ENCODE measurements around the gene L3MBTL4.
"Not testable (repeated sequence)": the region's sequence is repeated elsewhere in the genome, so short reads cannot be mapped to it uniquely, and the experiment has no call there.

Gene L3MBTL4

DNA sequence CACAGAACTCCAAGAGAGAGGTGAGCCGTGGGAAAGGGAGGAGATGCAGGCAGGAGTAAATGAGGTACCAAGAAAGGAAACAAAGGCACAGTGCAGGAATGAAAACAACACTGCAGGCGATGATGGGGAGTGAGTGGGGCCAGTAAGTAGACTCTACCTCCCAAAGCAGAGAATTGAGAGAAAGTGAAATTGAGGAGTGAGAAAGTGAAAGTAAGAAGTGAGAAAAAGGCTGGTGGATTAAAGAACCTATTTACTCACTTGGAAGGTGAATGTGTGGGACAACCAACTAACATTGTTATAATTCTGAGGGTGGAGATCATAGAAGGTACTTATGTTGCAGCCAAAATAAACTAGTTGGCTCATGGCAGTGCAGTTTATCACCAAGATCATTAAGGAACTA, 326.3 kb downstream of the L3MBTL4 start:
- ChIA-PET POLR2A (no interaction called here), CTCF (no interaction called here)
- H3K4me3 ChIP-seq (ENCODE audit: low read depth, low read length), result peak overlapping the region; percentile 20
- no peak for DNase-seq (ENCODE audit: low read depth, low spot score)
- TF ChIP-seq, protein P1, sequence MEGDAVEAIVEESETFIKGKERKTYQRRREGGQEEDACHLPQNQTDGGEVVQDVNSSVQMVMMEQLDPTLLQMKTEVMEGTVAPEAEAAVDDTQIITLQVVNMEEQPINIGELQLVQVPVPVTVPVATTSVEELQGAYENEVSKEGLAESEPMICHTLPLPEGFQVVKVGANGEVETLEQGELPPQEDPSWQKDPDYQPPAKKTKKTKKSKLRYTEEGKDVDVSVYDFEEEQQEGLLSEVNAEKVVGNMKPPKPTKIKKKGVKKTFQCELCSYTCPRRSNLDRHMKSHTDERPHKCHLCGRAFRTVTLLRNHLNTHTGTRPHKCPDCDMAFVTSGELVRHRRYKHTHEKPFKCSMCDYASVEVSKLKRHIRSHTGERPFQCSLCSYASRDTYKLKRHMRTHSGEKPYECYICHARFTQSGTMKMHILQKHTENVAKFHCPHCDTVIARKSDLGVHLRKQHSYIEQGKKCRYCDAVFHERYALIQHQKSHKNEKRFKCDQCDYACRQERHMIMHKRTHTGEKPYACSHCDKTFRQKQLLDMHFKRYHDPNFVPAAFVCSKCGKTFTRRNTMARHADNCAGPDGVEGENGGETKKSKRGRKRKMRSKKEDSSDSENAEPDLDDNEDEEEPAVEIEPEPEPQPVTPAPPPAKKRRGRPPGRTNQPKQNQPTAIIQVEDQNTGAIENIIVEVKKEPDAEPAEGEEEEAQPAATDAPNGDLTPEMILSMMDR (IDR thresholded peaks at IDR 0.05; ENCODE audit: insufficient read depth, low read length, missing control alignments), result no peak

DNA sequence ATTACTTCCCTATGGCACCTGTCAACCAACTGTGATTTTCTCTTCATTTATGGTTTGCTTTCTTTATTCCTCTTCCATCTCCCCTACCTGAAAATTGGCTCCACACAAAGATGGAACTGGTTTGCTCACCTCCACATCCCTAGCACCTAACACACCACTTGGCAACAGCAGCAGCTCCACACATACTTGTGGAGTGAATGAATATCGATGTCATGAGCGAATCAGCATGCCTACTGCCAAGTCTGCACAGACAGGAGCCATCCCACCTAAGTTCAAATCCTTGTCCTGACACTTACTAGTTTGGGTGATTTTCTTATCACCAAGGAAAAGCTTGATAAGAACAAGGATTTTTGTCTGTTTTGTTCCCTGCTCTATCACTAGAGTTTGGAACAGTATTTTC, 328.0 kb downstream of the L3MBTL4 start:
- TF ChIP-seq, protein P1 (IDR thresholded peaks at IDR 0.05; ENCODE audit: insufficient read depth, low read length, missing control alignments), result no peak
- H3K4me3 ChIP-seq (ENCODE audit: low read depth, low read length), result no peak overlapping the region
- POLR2A ChIA-PET, result no interaction called here
- CTCF ChIA-PET, result no interaction called here
- DNase-seq (ENCODE audit: low read depth, low spot score), result no peak

DNA sequence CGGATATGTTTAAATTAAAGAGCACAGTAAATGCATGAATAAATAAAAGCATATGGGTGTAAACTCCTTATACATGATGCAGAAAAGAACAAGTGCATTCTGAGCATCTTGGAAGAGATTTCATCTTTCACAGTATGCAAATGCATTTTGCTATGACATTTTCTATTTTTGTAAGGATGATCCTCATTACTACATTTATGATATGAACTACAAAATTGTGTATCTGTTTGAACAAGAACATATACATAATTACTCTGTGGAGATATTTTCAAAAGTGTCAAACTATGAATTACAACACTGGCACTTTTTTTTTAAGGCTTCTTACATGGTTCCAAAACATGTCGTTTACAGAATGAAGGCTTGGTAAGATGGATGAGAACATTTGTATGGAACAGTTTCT, 335.3 kb downstream of the L3MBTL4 start:
- CTCF ChIA-PET, result no interaction called here
- H3K4me3 ChIP-seq (ENCODE audit: low read depth, low read length), result no peak overlapping the region
- no peak for DNase-seq (ENCODE audit: low read depth, low spot score)
- POLR2A ChIA-PET, result no interaction called here
- TF ChIP-seq, protein P1 (IDR thresholded peaks at IDR 0.05; ENCODE audit: insufficient read depth, low read length, missing control alignments), result no peak

DNA sequence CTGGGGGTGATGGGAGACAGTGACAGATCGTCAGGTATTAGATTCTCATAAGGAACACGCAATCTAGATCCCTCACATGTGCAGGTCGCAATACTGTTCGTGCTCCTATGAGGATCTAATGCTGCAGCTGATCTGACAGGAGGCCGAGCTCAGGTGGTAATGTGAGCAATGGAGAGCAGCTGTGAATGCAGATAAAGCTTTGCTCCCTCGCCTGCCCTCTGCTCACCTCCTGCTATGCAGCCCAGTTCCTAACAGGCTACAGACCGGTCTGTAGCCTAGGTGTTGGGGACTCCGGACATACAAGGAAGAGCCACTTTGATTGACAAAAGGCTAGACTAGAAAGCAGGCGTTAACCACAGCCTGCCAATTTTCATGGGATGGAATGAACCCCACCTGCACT, 335.8 kb downstream of the L3MBTL4 start:
- POLR2A ChIA-PET, result no interaction called here
- CTCF ChIA-PET, result no interaction called here
- no peak overlapping the region for H3K4me3 ChIP-seq (ENCODE audit: low read depth, low read length)
- DNase-seq (ENCODE audit: low read depth, low spot score), result no peak
- TF ChIP-seq, protein P1 (IDR thresholded peaks at IDR 0.05; ENCODE audit: insufficient read depth, low read length, missing control alignments), result no peak

DNA sequence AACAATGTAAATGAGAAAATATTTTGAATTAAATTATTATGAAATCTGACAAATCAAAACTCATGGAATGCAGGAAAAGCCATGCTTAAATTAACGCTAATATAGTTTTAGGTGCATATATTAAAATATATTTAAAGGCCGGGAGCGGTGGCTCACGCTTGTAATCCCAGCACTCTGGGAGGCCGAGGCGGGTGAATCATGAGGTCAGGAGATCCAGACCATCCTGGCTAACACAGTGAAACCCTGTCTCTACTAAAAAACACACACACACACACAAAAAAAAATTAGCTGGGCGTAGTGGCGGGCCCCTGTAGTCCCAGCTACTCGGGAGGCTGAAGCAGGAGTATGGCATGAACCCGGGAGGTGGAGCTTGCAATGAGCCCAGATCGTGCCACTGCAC, 342.3 kb downstream of the L3MBTL4 start:
- DNase-seq (ENCODE audit: low read depth, low spot score); H3K4me3 ChIP-seq (ENCODE audit: low read depth, low read length); POLR2A ChIA-PET; CTCF ChIA-PET: not testable (repeated sequence)

DNA sequence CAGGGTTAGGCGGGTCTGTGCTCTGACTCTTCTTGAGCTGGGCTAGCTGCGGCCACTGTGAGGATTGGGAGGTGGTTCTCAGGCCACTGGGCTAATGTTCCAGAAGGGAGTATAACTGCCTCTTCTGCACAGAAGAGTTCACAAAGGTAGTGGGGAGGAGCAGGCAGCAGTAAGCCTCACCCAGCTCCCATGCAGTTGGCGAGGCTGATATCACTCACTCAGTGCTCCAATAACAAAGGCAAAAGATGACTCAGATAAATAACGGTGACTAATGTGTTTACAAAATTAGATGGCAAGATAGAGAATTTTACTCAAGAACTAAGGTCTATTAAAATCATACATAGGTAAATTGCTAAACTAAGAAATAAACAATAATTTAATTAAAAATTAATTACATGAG, 345.2 kb downstream of the L3MBTL4 start:
- POLR2A ChIA-PET, result no interaction called here
- CTCF ChIA-PET, result no interaction called here
- H3K4me3 ChIP-seq (ENCODE audit: low read depth, low read length), result no peak overlapping the region
- DNase-seq (ENCODE audit: low read depth, low spot score), result no peak
- TF ChIP-seq, protein P1 (IDR thresholded peaks at IDR 0.05; ENCODE audit: insufficient read depth, low read length, missing control alignments), result no peak

DNA sequence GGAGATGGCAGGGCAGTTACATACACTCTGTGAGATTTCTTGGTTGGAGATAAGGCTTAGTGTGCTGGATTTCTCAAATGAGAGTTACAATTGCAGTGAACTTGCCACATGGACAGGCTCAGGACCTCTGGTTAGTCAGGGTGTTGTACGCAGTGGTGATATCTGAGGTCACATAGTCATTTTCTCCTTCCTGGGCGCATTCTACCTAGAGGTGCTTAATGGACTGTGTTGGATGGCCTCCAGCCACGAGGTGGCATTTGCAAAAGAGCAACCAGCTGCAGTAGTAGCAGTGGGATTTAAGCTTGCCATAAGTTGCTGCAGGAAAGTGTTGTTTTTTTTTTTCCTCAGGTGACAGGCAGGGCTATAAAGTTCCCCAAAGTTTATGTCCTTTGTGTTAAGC, 345.6 kb downstream of the L3MBTL4 start:
- ChIA-PET CTCF (no interaction called here), POLR2A (no interaction called here)

More for the DNA sequence above, 345.6 kb downstream of the L3MBTL4 start:
- no peak overlapping the region for H3K4me3 ChIP-seq (ENCODE audit: low read depth, low read length)
- TF ChIP-seq, protein P1 (IDR thresholded peaks at IDR 0.05; ENCODE audit: insufficient read depth, low read length, missing control alignments), result no peak
- DNase-seq (ENCODE audit: low read depth, low spot score), result no peak
